ENCODE data around the gene ZFAND3.

ZFAND3 gene

DNA sequence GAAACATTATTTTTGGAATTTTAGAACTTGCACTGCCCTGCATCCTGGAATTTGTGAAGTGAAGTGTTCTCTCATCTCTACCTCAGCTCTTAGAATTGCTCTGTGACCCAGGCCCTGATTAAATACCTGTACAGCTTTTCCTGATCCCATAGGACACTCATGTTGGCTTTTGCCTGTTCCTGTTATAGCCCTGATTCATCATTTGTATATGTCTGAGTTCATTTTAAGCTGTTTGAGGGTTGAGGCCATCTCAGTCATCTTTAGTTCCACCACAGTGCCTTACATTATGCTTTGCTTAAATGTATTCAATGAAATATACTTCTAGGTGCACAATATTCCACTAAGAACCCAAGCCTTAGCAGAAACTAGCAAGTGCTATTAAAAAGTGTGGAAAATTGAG, 26.4 kb downstream of the ZFAND3 start:
- H3K36me3 ChIP-seq (ENCODE audit: insufficient read depth, insufficient read length, low read length), result no peaks in the 10 kb centered on the region
- no peaks in the 10 kb centered on the region for H3K9me3 ChIP-seq (ENCODE audit: insufficient read depth, low read length)
- DNase-seq (ENCODE audit: low read depth, low spot score), result no peak
- TF ChIP-seq ZNF274 (IDR thresholded peaks at IDR 0.05; ENCODE audit: low read depth, low read length) (no peak), YY1 (IDR thresholded peaks at IDR 0.05; ENCODE audit: insufficient read depth, insufficient read length) (no peak), SUZ12 (IDR thresholded peaks at IDR 0.05; ENCODE audit: extremely low read depth, insufficient read depth, insufficient read length) (no peak)
- H3K9ac ChIP-seq (ENCODE audit: insufficient read length, low read depth), result no peak overlapping the region
- no peaks in the 10 kb centered on the region for H3K4me1 ChIP-seq (ENCODE audit: insufficient read depth, insufficient read length)
- no peak overlapping the region for H3K4me3 ChIP-seq (ENCODE audit: insufficient read length, low read depth)
- no peaks in the 10 kb centered on the region for H3K27me3 ChIP-seq (ENCODE audit: insufficient read depth, insufficient read length)

DNA sequence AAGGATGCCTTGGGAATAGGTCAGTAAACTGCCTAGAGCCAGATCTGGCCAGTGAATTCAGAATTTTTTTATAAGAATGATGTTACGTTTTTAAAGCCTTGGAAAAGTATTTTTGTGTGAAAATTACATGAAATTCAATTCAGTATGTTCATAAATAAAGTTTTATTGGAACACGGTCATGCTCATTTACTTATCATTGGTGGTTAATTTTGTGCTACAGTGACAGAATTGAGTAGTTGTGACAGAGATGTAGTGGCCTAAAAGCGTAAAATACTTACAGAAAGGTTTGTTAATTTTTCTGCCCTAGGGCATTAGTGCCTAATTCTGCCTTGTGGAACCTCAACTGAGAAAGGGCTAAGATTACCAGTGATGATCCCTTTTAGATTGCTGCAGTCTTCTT, 28.2 kb downstream of the ZFAND3 start:
- no peak overlapping the region for H3K4me3 ChIP-seq (ENCODE audit: insufficient read length, low read depth)
- TF ChIP-seq YY1 (IDR thresholded peaks at IDR 0.05; ENCODE audit: insufficient read depth, insufficient read length) (no peak), ZNF274 (IDR thresholded peaks at IDR 0.05; ENCODE audit: low read depth, low read length) (no peak), SUZ12 (IDR thresholded peaks at IDR 0.05; ENCODE audit: extremely low read depth, insufficient read depth, insufficient read length) (no peak)
- H3K27me3 ChIP-seq (ENCODE audit: insufficient read depth, insufficient read length), result no peaks in the 10 kb centered on the region
- H3K9ac ChIP-seq (ENCODE audit: insufficient read length, low read depth), result no peak overlapping the region
- no peaks in the 10 kb centered on the region for H3K9me3 ChIP-seq (ENCODE audit: insufficient read depth, low read length)
- DNase-seq (ENCODE audit: low read depth, low spot score), result no peak
- no peaks in the 10 kb centered on the region for H3K36me3 ChIP-seq (ENCODE audit: insufficient read depth, insufficient read length, low read length)
- H3K4me1 ChIP-seq (ENCODE audit: insufficient read depth, insufficient read length), result no peaks in the 10 kb centered on the region

DNA sequence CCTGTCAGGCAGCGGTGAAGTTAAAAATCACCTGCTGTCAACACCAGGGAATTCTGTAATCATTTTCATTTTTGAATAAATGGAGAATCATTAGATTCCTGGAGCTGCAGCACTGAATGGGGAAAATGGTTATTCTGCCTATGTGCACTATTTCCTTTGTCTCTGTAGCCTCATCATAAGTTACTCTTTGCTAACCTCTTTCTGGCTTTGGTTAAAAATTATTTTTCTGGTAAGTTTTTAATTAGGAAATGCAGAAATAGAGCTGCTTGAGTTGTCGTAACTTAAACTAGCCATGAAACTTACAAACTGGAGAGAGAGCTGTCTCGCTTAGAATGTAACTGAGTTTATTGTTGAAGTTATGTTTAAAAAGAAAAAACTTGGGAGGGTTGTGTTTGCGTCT, 28.8 kb downstream of the ZFAND3 start:
- no peak overlapping the region for H3K9ac ChIP-seq (ENCODE audit: insufficient read length, low read depth)
- no peaks in the 10 kb centered on the region for H3K36me3 ChIP-seq (ENCODE audit: insufficient read depth, insufficient read length, low read length)
- H3K9me3 ChIP-seq (ENCODE audit: insufficient read depth, low read length), result no peaks in the 10 kb centered on the region
- no peak overlapping the region for H3K4me3 ChIP-seq (ENCODE audit: insufficient read length, low read depth)
- TF ChIP-seq SUZ12 (IDR thresholded peaks at IDR 0.05; ENCODE audit: extremely low read depth, insufficient read depth, insufficient read length) (no peak), ZNF274 (IDR thresholded peaks at IDR 0.05; ENCODE audit: low read depth, low read length) (no peak), YY1 (IDR thresholded peaks at IDR 0.05; ENCODE audit: insufficient read depth, insufficient read length) (no peak)
- no peaks in the 10 kb centered on the region for H3K27me3 ChIP-seq (ENCODE audit: insufficient read depth, insufficient read length)
- DNase-seq (ENCODE audit: low read depth, low spot score), result no peak
- no peaks in the 10 kb centered on the region for H3K4me1 ChIP-seq (ENCODE audit: insufficient read depth, insufficient read length)

DNA sequence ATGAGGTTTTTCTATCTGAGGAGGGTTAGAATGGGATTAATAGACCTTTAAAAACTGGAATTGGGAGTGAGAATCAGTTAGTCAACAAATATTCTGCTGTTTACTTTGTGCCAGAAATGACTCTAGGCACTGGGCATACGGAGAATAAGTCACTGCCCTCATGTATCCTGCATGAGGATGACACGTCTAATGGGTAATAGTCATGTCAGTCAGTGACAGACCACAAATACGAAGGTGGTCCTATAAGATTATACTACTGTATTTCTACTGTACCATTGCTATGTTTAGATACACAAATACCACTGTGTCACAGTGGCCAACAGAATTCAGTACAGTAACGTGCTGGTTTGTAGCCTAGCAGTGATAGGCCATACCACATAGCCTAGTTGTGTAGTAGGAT, 30.7 kb downstream of the ZFAND3 start:
- no peaks in the 10 kb centered on the region for H3K9me3 ChIP-seq (ENCODE audit: insufficient read depth, low read length)
- no peak for TF ChIP-seq YY1 (IDR thresholded peaks at IDR 0.05; ENCODE audit: insufficient read depth, insufficient read length)
- TF ChIP-seq SUZ12 (IDR thresholded peaks at IDR 0.05; ENCODE audit: extremely low read depth, insufficient read depth, insufficient read length), result no peak
- TF ChIP-seq ZNF274 (IDR thresholded peaks at IDR 0.05; ENCODE audit: low read depth, low read length), result no peak
- H3K27me3 ChIP-seq (ENCODE audit: insufficient read depth, insufficient read length), result no peaks in the 10 kb centered on the region
- H3K4me3 ChIP-seq (ENCODE audit: insufficient read length, low read depth), result no peak overlapping the region
- DNase-seq (ENCODE audit: low read depth, low spot score), result no peak
- no peak overlapping the region for H3K9ac ChIP-seq (ENCODE audit: insufficient read length, low read depth)
- no peaks in the 10 kb centered on the region for H3K4me1 ChIP-seq (ENCODE audit: insufficient read depth, insufficient read length)
- H3K36me3 ChIP-seq (ENCODE audit: insufficient read depth, insufficient read length, low read length), result no peaks in the 10 kb centered on the region

DNA sequence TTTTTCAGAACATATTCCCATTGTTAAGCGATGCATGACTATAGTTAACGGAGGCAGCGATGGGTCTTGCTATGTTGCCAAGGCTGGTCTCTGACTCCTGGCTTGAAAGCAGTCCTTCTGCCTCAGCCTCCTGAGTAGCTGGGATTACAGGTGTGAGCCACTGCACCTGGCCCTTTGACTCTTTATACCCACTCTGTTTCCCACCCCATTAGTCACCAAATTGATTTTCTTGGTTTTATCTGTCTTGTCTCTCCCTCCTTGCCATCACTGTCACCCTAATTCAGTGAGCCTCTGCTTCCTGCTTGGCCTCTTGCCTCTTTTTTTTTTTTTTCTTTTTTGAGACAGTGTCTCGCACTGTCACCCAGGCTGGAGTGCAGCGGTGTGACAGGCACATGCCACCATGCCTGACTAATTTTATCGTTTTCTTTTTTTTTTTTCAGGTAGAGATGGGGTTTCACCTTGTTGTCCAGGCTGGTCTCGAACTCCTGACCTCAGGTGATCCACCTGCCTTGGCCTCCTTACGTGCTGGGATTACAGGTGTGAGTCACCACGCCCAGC, 31.3 kb downstream of the ZFAND3 start:
- TF ChIP-seq ZNF274 (IDR thresholded peaks at IDR 0.05; ENCODE audit: low read depth, low read length) (no peak), SUZ12 (IDR thresholded peaks at IDR 0.05; ENCODE audit: extremely low read depth, insufficient read depth, insufficient read length) (no peak), YY1 (IDR thresholded peaks at IDR 0.05; ENCODE audit: insufficient read depth, insufficient read length) (no peak)
- DNase-seq (ENCODE audit: low read depth, low spot score), result no peak

DNA sequence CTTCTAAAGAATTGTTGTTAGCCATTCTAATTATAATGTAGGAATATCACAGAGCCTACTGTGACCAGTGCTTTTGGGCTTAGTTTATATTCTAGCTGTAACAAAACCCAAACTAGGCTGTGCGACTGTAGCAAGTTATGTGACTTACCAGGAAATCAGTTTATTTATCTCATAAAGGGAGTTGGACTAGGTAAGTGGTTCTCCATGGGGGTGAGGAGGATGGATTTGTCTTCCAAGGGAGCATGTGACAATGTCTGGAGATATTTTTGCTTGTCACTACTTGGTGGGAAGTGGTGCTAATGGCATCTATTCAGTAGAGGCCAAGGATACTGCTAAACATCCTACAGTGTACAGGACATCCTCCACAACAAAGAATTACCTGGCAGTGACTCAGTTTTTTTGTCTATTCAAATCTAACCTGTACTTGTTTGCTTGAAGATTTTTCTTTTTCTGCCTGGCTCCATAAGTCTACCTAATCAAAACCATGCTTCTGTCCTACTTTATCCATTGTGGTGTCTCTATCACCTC, 32.5 kb downstream of the ZFAND3 start:
- DNase-seq (ENCODE audit: low read depth, low spot score), result no peak
- Histone ChIP-seq H3K27me3 (ENCODE audit: insufficient read depth, insufficient read length) (no peaks in the 10 kb centered on the region), H3K9ac (ENCODE audit: insufficient read length, low read depth) (no peak overlapping the region), H3K4me3 (ENCODE audit: insufficient read length, low read depth) (no peak overlapping the region), H3K4me1 (ENCODE audit: insufficient read depth, insufficient read length) (no peaks in the 10 kb centered on the region), H3K36me3 (ENCODE audit: insufficient read depth, insufficient read length, low read length) (peaks cover 2% of the 10 kb centered on the region), H3K9me3 (ENCODE audit: insufficient read depth, low read length) (no peaks in the 10 kb centered on the region)
- TF ChIP-seq SUZ12 (IDR thresholded peaks at IDR 0.05; ENCODE audit: extremely low read depth, insufficient read depth, insufficient read length) (no peak), ZNF274 (IDR thresholded peaks at IDR 0.05; ENCODE audit: low read depth, low read length) (no peak), YY1 (IDR thresholded peaks at IDR 0.05; ENCODE audit: insufficient read depth, insufficient read length) (no peak)

More for the DNA sequence above, 31.3 kb downstream of the ZFAND3 start:
- H3K9ac ChIP-seq (ENCODE audit: insufficient read length, low read depth), result no peak overlapping the region
- no peaks in the 10 kb centered on the region for H3K4me1 ChIP-seq (ENCODE audit: insufficient read depth, insufficient read length)
- H3K9me3 ChIP-seq (ENCODE audit: insufficient read depth, low read length), result no peaks in the 10 kb centered on the region
- no peaks in the 10 kb centered on the region for H3K27me3 ChIP-seq (ENCODE audit: insufficient read depth, insufficient read length)
- H3K36me3 ChIP-seq (ENCODE audit: insufficient read depth, insufficient read length, low read length), result peaks cover under 1% of the 10 kb centered on the region
- no peak overlapping the region for H3K4me3 ChIP-seq (ENCODE audit: insufficient read length, low read depth)

DNA sequence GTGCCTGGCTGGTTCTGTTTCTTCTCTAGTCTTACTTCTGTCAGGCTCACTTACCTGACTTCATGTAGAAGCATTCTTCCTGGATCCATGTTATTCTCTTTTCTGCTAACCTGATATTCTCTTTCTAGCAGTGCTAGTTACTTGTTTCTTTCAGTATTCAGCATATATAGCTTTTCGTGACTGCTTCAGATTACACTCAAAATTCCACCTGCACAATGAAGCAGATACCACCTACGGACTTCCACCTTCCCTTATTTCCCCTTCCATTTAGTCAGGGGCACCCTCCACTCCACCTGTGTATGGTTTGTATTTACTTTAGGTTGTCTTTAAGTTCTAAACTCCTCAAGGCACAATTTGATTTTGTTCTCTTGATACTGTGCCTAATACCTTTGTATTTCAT, 36.8 kb downstream of the ZFAND3 start:
- H3K36me3 ChIP-seq (ENCODE audit: insufficient read depth, insufficient read length, low read length), result peaks cover 2% of the 10 kb centered on the region
- TF ChIP-seq ZNF274 (IDR thresholded peaks at IDR 0.05; ENCODE audit: low read depth, low read length) (no peak), YY1 (IDR thresholded peaks at IDR 0.05; ENCODE audit: insufficient read depth, insufficient read length) (no peak), SUZ12 (IDR thresholded peaks at IDR 0.05; ENCODE audit: extremely low read depth, insufficient read depth, insufficient read length) (no peak)

More for the DNA sequence above, 36.8 kb downstream of the ZFAND3 start:
- H3K4me1 ChIP-seq (ENCODE audit: insufficient read depth, insufficient read length), result no peaks in the 10 kb centered on the region
- no peak overlapping the region for H3K4me3 ChIP-seq (ENCODE audit: insufficient read length, low read depth)
- DNase-seq (ENCODE audit: low read depth, low spot score), result no peak
- H3K9me3 ChIP-seq (ENCODE audit: insufficient read depth, low read length), result no peaks in the 10 kb centered on the region
- no peak overlapping the region for H3K9ac ChIP-seq (ENCODE audit: insufficient read length, low read depth)
- H3K27me3 ChIP-seq (ENCODE audit: insufficient read depth, insufficient read length), result no peaks in the 10 kb centered on the region

Data from NT2/D1 (cell line).